ENCODE measurements around the gene LRRC45.

GRCh38 chr17:82076018-82076784, 53.1 kb downstream of the LRRC45 start:
- TF ChIP-seq CTCF (IDR thresholded peaks at IDR 0.05) (no peak), POLR2A (IDR thresholded peaks at IDR 0.05) (no peak)

Measured in prostate gland (tissue), 2 donors.